IMR-90 (cell line): Measurements from ENCODE around the gene DUS4L. TPM values are rescaled to one million over a fixed set of nuclear protein-coding genes. Genes with fewer than 3 reads are reported as not detected.

Experiments
- ATAC-seq: fragments of 200-7000 bp; cut with Tn5 transposase; 2 replicates; pipeline ENCODE4 v1.9.1; 2020; ENCODE audit warnings: low read depth, mild to moderate bottlenecking, moderate library complexity
- BruUV-seq: library from RNA; stranded (reverse); fragments of 400-500 nt; replicated peaks from 2 replicates; lab custom pipeline; 2021; lab: Mats Ljungman, UMichigan
- CTCF ChIA-PET: fragments of 300-600 bp; formaldehyde crosslinking; extraction: SDS; loops from one replicate; lab custom pipeline; 2021; ENCODE audit warnings: antibody characterized with exemption; lab: Yijun Ruan, JAX
- POLR2A ChIA-PET: fragments of 300-600 bp; sonication (Branson Sonifier 250); formaldehyde crosslinking; loops from one replicate; lab custom pipeline; 2022; ENCODE audit warnings: antibody characterized with exemption; ENCODE audit not compliant: unreplicated experiment; lab: Charles Lee
- DNase-seq: peaks from one replicate; pipeline ENCODE4 v3.0.0; 2013
- H2AFZ ChIP-seq: replicated peaks from 2 replicates; pipeline ENCODE3; 2013; ENCODE audit warnings: low read length, mild to moderate bottlenecking; ENCODE audit not compliant: poor library complexity
- H2AK5ac ChIP-seq: 2 replicates; pipeline ENCODE4 v1.6.1; 2013; ENCODE audit warnings: low read depth, low read length, inconsistent platforms
- H2AK9ac ChIP-seq: replicated peaks from 2 replicates; pipeline ENCODE3; 2013; ENCODE audit warnings: mild to moderate bottlenecking, low read depth, low read length, moderate library complexity; ENCODE audit not compliant: poor library complexity
- H2BK120ac ChIP-seq: 2 replicates; pipeline ENCODE4 v1.6.1; 2013; ENCODE audit warnings: low read depth, low read length, inconsistent platforms
- H2BK15ac ChIP-seq: 3 replicates; pipeline ENCODE4 v1.6.1; 2013; ENCODE audit warnings: low read depth, low read length, inconsistent platforms
- H2BK20ac ChIP-seq: 2 replicates; pipeline ENCODE4 v1.6.1; 2013; ENCODE audit warnings: low read depth, mild to moderate bottlenecking, inconsistent platforms, low read length, moderate library complexity
- H2BK5ac ChIP-seq: 2 replicates; pipeline ENCODE4 v1.6.1; 2013; ENCODE audit warnings: mild to moderate bottlenecking, low read depth, low read length, inconsistent platforms; ENCODE audit not compliant: poor library complexity, severe bottlenecking
- H3K14ac ChIP-seq: replicated peaks from 2 replicates; pipeline ENCODE4 v1.6.1; 2013; ENCODE audit warnings: low read depth, low read length, inconsistent platforms
- H3K18ac ChIP-seq: 2 replicates; pipeline ENCODE4 v1.6.1; 2013; ENCODE audit warnings: low read depth, low read length, control low read depth
- H3K23ac ChIP-seq: 2 replicates; pipeline ENCODE4 v1.6.1; 2013; ENCODE audit warnings: low read depth, low read length, inconsistent platforms
- H3K27ac ChIP-seq: 2 replicates; pipeline ENCODE4 v1.5.1; 2013; ENCODE audit warnings: mild to moderate bottlenecking, control low read depth, low read length; ENCODE audit not compliant: insufficient read depth
- H3K27me3 ChIP-seq: 2 replicates; pipeline ENCODE4 v1.6.1; 2013; ENCODE audit warnings: low read length; ENCODE audit not compliant: control insufficient read depth, insufficient read depth
- H3K36me3 ChIP-seq: 2 replicates; pipeline ENCODE4 v1.6.1; 2013; ENCODE audit warnings: low read length, mixed read lengths; ENCODE audit not compliant: control insufficient read depth, insufficient read depth
- H3K4ac ChIP-seq: 2 replicates; pipeline ENCODE4 v1.6.1; 2013; ENCODE audit warnings: low read depth, low read length, inconsistent platforms
- H3K4me1 ChIP-seq: 2 replicates; pipeline ENCODE4 v1.6.1; 2013; ENCODE audit warnings: low read length, mixed read lengths; ENCODE audit not compliant: control insufficient read depth, insufficient read depth
- H3K4me2 ChIP-seq: 2 replicates; pipeline ENCODE4 v1.6.1; 2013; ENCODE audit warnings: low read depth, mild to moderate bottlenecking, control low read depth, low read length, moderate library complexity
- H3K4me3 ChIP-seq: 2 replicates; pipeline ENCODE4 v1.5.1; 2013; ENCODE audit warnings: low read depth, mild to moderate bottlenecking, control low read depth, low read length, moderate library complexity; ENCODE audit not compliant: insufficient read depth
- H3K56ac ChIP-seq: 2 replicates; pipeline ENCODE4 v1.6.1; 2013; ENCODE audit warnings: low read length, inconsistent platforms; ENCODE audit not compliant: insufficient read depth; ENCODE audit errors: extremely low read depth
- H3K79me1 ChIP-seq, 2 experiments: 2 replicates each; pipeline ENCODE4 v1.6.1; 2013; ENCODE audit warnings: low read length in 2 of 2, inconsistent platforms in 1 of 2, low read depth in 1 of 2
- H3K9ac ChIP-seq: 2 replicates; pipeline ENCODE4 v1.6.1; 2013; ENCODE audit warnings: low read depth, low read length, control low read depth
- H3K9me1 ChIP-seq: 2 replicates; pipeline ENCODE4 v1.6.1; 2013; ENCODE audit warnings: low read length, inconsistent platforms; ENCODE audit not compliant: insufficient read depth
- H3K9me3 ChIP-seq: 2 replicates; pipeline ENCODE4 v1.6.1; 2013; ENCODE audit warnings: low read length; ENCODE audit not compliant: control insufficient read depth, insufficient read depth
- H4K20me1 ChIP-seq: 2 replicates; pipeline ENCODE4 v1.6.1; 2013; ENCODE audit warnings: low read length, inconsistent platforms; ENCODE audit not compliant: insufficient read depth
- H4K5ac ChIP-seq: 2 replicates; pipeline ENCODE4 v1.6.1; 2013; ENCODE audit warnings: mild to moderate bottlenecking, low read depth, low read length, control low read depth
- H4K8ac ChIP-seq, 2 experiments: 2 replicates each; pipeline ENCODE4 v1.6.1; 2013; ENCODE audit warnings: low read depth in 2 of 2, low read length in 2 of 2, control low read depth in 1 of 2, inconsistent platforms in 1 of 2
- H4K91ac ChIP-seq: 2 replicates; pipeline ENCODE4 v1.6.1; 2013; ENCODE audit warnings: low read depth, low read length, inconsistent platforms; ENCODE audit not compliant: insufficient read depth
- BHLHE40 ChIP-seq: fragments of 150-350 bp; IDR thresholded peaks from 2 replicates; pipeline ENCODE4 v1.6.1; 2016; ENCODE audit warnings: mild to moderate bottlenecking, low read depth, low read length
- CEBPB ChIP-seq: IDR thresholded peaks from 2 replicates; pipeline ENCODE4 v1.6.1; 2012; ENCODE audit warnings: low read depth, low read length, improper control_type of control experiment
- CHD1 ChIP-seq: IDR thresholded peaks from 2 replicates; pipeline ENCODE4 v1.6.1; 2012; ENCODE audit warnings: low read depth, low read length, improper control_type of control experiment
- FOS ChIP-seq: fragments of 150-350 bp; IDR thresholded peaks from 2 replicates; pipeline ENCODE4 v1.6.1; 2016; ENCODE audit warnings: low read depth, low read length
- MAFK ChIP-seq: IDR thresholded peaks from 2 replicates; pipeline ENCODE4 v1.6.1; 2012; ENCODE audit warnings: low read depth, low read length, improper control_type of control experiment
- MAZ ChIP-seq: IDR thresholded peaks from 2 replicates; pipeline ENCODE4 v1.6.1; 2012; ENCODE audit warnings: low read depth, mild to moderate bottlenecking, low read length, improper control_type of control experiment, moderate library complexity, borderline replicate concordance
- MXI1 ChIP-seq: IDR thresholded peaks from 2 replicates; pipeline ENCODE4 v1.6.1; 2012; ENCODE audit warnings: low read depth, mild to moderate bottlenecking, low read length, moderate library complexity, borderline replicate concordance
- NFE2L2 ChIP-seq: fragments of 150-350 bp; IDR thresholded peaks from 2 replicates; pipeline ENCODE4 v1.6.1; 2016; ENCODE audit warnings: low read depth, mild to moderate bottlenecking, low read length
- RAD21 ChIP-seq: IDR thresholded peaks from 2 replicates; pipeline ENCODE4 v1.6.1; 2012; ENCODE audit warnings: low read length, improper control_type of control experiment
- RCOR1 ChIP-seq: IDR thresholded peaks from 2 replicates; pipeline ENCODE4 v1.6.1; 2012; ENCODE audit warnings: mild to moderate bottlenecking, low read length, improper control_type of control experiment; ENCODE audit not compliant: insufficient replicate concordance
- RFX5 ChIP-seq: IDR thresholded peaks from 2 replicates; pipeline ENCODE4 v1.8.0; 2012; ENCODE audit warnings: low read depth, mild to moderate bottlenecking, low read length, moderate library complexity
- SMC3 ChIP-seq: fragments of 150-350 bp; IDR thresholded peaks from 2 replicates; pipeline ENCODE4 v1.6.1; 2016; ENCODE audit warnings: low read depth, mild to moderate bottlenecking, antibody characterized with exemption, low read length, moderate library complexity
- WGBS, 2 experiments: methylation state at CpG; one replicate each; pipeline versions ENCODE4 v1.1.5 to v1.1.7; 2013; ENCODE audit warnings: missing lambda C conversion rate in 2 of 2; ENCODE audit not compliant: insufficient read length in 1 of 2; ENCODE audit errors: extremely low coverage in 2 of 2; 5-methylcytosine and 5-hydroxymethylcytosine counted together
- dilution Hi-C: fragments of 300-500 bp; cut with HindIII; formaldehyde crosslinking; loops from one replicate; pipeline ENCODE4 v1.14.3; 2018; ENCODE audit warnings: low sequenced_read_pairs; ENCODE audit not compliant: unreplicated experiment
- in situ Hi-C: fragments of 300-500 bp; cut with MboI; formaldehyde crosslinking; loops from 3 replicates; pipeline ENCODE4 v1.14.3; 2019; ENCODE audit warnings: low sequenced_read_pairs, inconsistent platforms, mixed read lengths
- intact Hi-C: fragments of 100-400 bp; cut with micrococcal nuclease; formaldehyde crosslinking; loops from 2 replicates; pipeline ENCODE4 v1.10.0; 2022
- polyA plus RNA-seq, 3 experiments: library from polyadenylated mRNA; depleted of rRNA; stranded (reverse); fragments of >200 nt; gene quantifications; 2 replicates each; pipeline ENCODE4 v1.2.3, GENCODE V29; 2012; ENCODE audit warnings: low replicate concordance in 1 of 3
- total RNA-seq: library from RNA; depleted of rRNA; stranded (reverse); fragments of >200 nt; gene quantifications from 2 replicates; pipeline ENCODE4 v1.2.3, GENCODE V29; 2012
- TF ChIP-seq, protein P1 (sequence below): fragments of 150-350 bp; IDR thresholded peaks from 2 replicates; pipeline ENCODE4 v1.6.1; 2017; ENCODE audit warnings: mild to moderate bottlenecking, antibody characterized with exemption, low read length, low read depth
- TF ChIP-seq, protein P2 (sequence below): conservative IDR thresholded peaks from 2 replicates; pipeline ENCODE4 v1.5.1; 2012; ENCODE audit warnings: mild to moderate bottlenecking, low read depth, low read length, improper control_type of control experiment
- TF ChIP-seq, protein P3 (sequence below): fragments of 150-350 bp; IDR thresholded peaks from 2 replicates; pipeline ENCODE4 v1.6.1; 2016; ENCODE audit warnings: low read depth, mild to moderate bottlenecking, low read length, moderate library complexity, borderline replicate concordance

DUS4L gene
- total and polyA plus RNA-seq, 2 of the 4 experiments (the other 2 are of a cell fraction) = 4.2 to 6.6 TPM

- no peak overlapping the region for H3K4ac ChIP-seq
- no peak for TF ChIP-seq BHLHE40
- no peak for TF ChIP-seq SMC3
- no peak for TF ChIP-seq RCOR1
- TF ChIP-seq MAZ = no peak
- no peak for TF ChIP-seq MAFK
- TF ChIP-seq, protein P1, sequence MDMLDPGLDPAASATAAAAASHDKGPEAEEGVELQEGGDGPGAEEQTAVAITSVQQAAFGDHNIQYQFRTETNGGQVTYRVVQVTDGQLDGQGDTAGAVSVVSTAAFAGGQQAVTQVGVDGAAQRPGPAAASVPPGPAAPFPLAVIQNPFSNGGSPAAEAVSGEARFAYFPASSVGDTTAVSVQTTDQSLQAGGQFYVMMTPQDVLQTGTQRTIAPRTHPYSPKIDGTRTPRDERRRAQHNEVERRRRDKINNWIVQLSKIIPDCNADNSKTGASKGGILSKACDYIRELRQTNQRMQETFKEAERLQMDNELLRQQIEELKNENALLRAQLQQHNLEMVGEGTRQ = no peak
- TF ChIP-seq RFX5 = no peak
- no peak for TF ChIP-seq NFE2L2
- TF ChIP-seq, protein P2, sequence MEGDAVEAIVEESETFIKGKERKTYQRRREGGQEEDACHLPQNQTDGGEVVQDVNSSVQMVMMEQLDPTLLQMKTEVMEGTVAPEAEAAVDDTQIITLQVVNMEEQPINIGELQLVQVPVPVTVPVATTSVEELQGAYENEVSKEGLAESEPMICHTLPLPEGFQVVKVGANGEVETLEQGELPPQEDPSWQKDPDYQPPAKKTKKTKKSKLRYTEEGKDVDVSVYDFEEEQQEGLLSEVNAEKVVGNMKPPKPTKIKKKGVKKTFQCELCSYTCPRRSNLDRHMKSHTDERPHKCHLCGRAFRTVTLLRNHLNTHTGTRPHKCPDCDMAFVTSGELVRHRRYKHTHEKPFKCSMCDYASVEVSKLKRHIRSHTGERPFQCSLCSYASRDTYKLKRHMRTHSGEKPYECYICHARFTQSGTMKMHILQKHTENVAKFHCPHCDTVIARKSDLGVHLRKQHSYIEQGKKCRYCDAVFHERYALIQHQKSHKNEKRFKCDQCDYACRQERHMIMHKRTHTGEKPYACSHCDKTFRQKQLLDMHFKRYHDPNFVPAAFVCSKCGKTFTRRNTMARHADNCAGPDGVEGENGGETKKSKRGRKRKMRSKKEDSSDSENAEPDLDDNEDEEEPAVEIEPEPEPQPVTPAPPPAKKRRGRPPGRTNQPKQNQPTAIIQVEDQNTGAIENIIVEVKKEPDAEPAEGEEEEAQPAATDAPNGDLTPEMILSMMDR = no peak
- TF ChIP-seq RAD21 = no peak
- TF ChIP-seq, protein P3, sequence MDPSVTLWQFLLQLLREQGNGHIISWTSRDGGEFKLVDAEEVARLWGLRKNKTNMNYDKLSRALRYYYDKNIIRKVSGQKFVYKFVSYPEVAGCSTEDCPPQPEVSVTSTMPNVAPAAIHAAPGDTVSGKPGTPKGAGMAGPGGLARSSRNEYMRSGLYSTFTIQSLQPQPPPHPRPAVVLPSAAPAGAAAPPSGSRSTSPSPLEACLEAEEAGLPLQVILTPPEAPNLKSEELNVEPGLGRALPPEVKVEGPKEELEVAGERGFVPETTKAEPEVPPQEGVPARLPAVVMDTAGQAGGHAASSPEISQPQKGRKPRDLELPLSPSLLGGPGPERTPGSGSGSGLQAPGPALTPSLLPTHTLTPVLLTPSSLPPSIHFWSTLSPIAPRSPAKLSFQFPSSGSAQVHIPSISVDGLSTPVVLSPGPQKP = no peak
- no peak for TF ChIP-seq CEBPB
- no peak for TF ChIP-seq FOS
- no peak for TF ChIP-seq CHD1
- no peak for TF ChIP-seq MXI1
- H3K9ac ChIP-seq = no peak overlapping the region
- H3K27ac ChIP-seq = no peak overlapping the region
- intact Hi-C loops (no loop called here), in situ Hi-C loops (no loop called here), dilution Hi-C loops (no loop called here)
- H4K8ac ChIP-seq = no peak overlapping the region
- peaks cover 6% of the 10 kb centered on the region for H3K9me1 ChIP-seq
- no peak overlapping the region for H4K91ac ChIP-seq
- H2BK15ac ChIP-seq = no peak overlapping the region
- no CpG with 5 or more reads among the region's 4 CpGs for WGBS, 2 experiments
- POLR2A ChIA-PET = no interaction called here
- no peaks in the 10 kb centered on the region for H3K27me3 ChIP-seq
- no peak overlapping the region for H3K56ac ChIP-seq
- no peak overlapping the region for H3K4me2 ChIP-seq
- H3K4me1 ChIP-seq = peaks cover 6% of the 10 kb centered on the region
- H2AFZ ChIP-seq = no peak overlapping the region
- H2BK120ac ChIP-seq = no peak overlapping the region
- H2BK20ac ChIP-seq = no peak overlapping the region
- H3K36me3 ChIP-seq = peaks cover 8% of the 10 kb centered on the region
- no peak overlapping the region for H3K4me3 ChIP-seq
- CTCF ChIA-PET = no interaction called here
- H3K9me3 ChIP-seq = no peaks in the 10 kb centered on the region
- DNase-seq (peak; percentile 13), ATAC-seq (no peak)
- BruUV-seq = no TSS peak
- no peak overlapping the region for H2BK5ac ChIP-seq
- H3K79me1 ChIP-seq = 0 out of 4 replicates have a peak, but pooled peaks cover 0 to 8% of the 10 kb centered on the region in 2 experiments
- H2AK5ac ChIP-seq = no peak overlapping the region
- H3K23ac ChIP-seq = no peak overlapping the region
- H4K5ac ChIP-seq = no peak overlapping the region
- H3K18ac ChIP-seq = no peak overlapping the region
- no peak overlapping the region for H2AK9ac ChIP-seq
- no peak overlapping the region for H3K14ac ChIP-seq
- no peaks in the 10 kb centered on the region for H4K20me1 ChIP-seq
These were observed 52.3 kb downstream of the DUS4L start for GRCh38 chr7:107615910-107616680.
